Melanocyte of skin (primary cell): ENCODE data around the gene CCNA2. TPM values are rescaled to one million over a fixed set of nuclear protein-coding genes. Genes with fewer than 3 reads are reported as not detected.

Experiments
- total RNA-seq, 2 donors: library from RNA; depleted of rRNA; stranded (reverse); fragments of >200 nt; gene quantifications; 2 replicates each; pipeline ENCODE4 v1.2.3, GENCODE V29; 2012

Gene CCNA2
- total RNA-seq = 10 to 100 TPM; 32.7 to 84.9 TPM

DNA sequence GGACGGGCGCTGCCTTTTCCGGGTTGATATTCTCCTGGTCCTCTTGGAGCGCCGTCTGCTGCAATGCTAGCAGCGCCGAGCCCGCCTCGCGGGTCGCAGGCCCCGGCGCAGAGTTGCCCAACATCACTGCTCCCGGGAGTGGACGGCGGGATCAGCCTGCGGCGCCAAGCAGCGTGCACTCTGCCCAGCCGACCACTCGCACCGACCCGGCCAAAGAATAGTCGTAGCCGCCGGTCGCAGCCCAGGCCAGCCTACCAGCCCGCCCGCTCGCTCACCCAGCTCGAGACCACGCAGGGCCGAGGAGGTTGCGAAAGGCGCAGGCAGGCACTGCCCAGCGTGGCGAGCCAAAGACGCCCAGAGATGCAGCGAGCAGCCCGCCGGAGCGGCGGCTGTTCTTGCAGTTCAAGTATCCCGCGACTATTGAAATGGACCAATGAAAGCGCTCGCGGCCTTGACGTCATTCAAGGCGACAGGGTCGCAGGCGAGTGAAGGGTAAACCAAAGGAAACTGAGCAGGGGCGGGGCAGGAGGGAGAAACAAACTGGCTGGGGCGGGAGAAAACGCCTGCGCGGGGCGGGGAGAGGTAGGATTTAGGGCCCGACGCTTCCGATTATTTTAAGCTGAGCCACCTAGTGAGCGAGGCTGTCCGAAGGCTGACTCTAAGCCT lies at the start of gene CCNA2:
CCNA2 (minus strand) TSS at position 379 of the 666 bp plus-strand sequence; CDS start at position 124, 255 bp downstream.

DNA sequence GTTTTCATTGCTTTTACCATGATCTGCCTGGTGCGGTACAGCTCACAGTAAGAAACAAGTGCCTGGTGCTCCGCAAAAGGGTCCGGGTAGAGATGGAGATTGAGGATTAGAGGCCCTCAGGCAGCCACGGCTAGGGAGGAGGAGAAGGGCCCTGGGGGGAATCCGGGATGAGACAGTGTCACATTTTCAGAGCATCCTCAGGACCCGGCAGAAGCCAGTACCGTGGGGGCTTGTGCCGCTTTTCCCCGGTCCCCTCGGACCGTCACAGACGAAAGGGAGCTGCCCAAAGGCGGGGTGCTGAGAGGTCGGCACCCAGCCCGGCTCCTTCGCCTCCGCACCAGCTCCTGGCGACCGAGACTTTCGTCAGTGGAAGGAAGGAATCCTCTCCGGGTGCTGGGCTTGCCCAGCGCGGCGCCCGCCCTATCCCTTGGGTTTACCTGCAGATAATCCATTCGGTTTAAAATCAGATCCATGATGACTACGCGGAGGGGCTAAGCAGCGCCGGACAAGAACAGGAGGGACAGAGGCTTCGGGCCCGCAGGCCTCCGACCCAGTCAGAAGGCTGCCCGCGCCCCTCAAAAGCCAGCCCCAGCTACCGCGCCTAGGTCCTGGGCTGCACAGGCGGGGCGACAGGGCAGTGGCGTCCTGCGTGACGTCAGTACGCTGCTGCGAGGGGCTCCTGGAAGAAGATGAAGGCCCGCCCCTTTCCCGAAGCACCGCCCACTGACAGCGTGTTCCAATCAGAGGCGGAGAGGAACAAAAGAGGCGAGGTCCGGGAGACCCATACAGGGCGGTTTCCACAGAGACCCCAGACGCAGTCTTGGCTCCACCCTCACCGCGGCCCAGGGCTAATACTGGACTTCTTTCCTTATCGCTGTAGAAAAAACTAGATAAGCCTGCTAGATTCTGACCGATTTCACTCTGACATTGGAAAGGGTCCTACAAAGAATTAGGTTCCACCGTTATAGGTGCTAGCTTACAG lies 46.4 kb upstream of the CCNA2 start, which contains the start of gene BBS7:
BBS7 (minus strand) TSS at position 634 of the 982 bp plus-strand sequence; CDS start at position 473, 161 bp downstream.

GRCh38 chr4:121800961-121801714 lies 22.5 kb downstream of the CCNA2 start, which contains the start of gene EXOSC9:
Gene EXOSC9, plus strand, starts transcription at chr4:121801323. Its CDS starts 102 bp downstream, at chr4:121801425.

Other genes starting within 250 kb of the CCNA2 start
- 100 to 1,000 TPM; 675 to 990 TPM for gene ANXA5, start 126.9 kb downstream of the CCNA2 start, total RNA-seq
- under 1 TPM in 1 of 2 donors, not detected in 1; under 0.01 TPM for gene SMIM43, start 58.7 kb downstream of the CCNA2 start, total RNA-seq
- gene EXOSC9, start 22.6 kb downstream of the CCNA2 start, total RNA-seq = 10 to 100 TPM; 33.4 to 67.6 TPM
- 10 to 100 TPM; 17.6 to 19.6 TPM for gene BBS7, start 46.6 kb upstream of the CCNA2 start, total RNA-seq
- not detected for gene TRPC3, start 128.2 kb upstream of the CCNA2 start, total RNA-seq